ENCODE measurements around the gene PGBD1. TPM values are rescaled to one million over a fixed set of nuclear protein-coding genes. Genes with fewer than 3 reads are reported as not detected.

The PGBD1 gene
- total and polyA plus RNA-seq, 2 of the 8 experiments (the other 6 are each of a cell fraction or from before 2014, with no cell fraction given), result 2.5 to 9.2 TPM

- TF ChIP-seq MAX (IDR thresholded peaks at IDR 0.05), result no peak
These were observed 16.5 kb upstream of the PGBD1 start (continued) for GRCh38 chr6:28264834-28265401.

Measured in H1 (cell line).